ENCODE measurements around the gene HS3ST3A1.

The HS3ST3A1 gene

GRCh38 chr17:13601776-13602551 lies at the start of gene HS3ST3A1:
TSS of gene HS3ST3A1 (minus strand) at chr17:13601929. CDS start at chr17:13601129, 800 bp downstream.
- no peak for DNase-seq

- no peak for DNase-seq
These were observed 48.5 kb upstream of the HS3ST3A1 start for GRCh38 chr17:13650096-13650675.

- no peak for DNase-seq
These were observed 45.9 kb upstream of the HS3ST3A1 start for GRCh38 chr17:13647543-13648021.

DNA sequence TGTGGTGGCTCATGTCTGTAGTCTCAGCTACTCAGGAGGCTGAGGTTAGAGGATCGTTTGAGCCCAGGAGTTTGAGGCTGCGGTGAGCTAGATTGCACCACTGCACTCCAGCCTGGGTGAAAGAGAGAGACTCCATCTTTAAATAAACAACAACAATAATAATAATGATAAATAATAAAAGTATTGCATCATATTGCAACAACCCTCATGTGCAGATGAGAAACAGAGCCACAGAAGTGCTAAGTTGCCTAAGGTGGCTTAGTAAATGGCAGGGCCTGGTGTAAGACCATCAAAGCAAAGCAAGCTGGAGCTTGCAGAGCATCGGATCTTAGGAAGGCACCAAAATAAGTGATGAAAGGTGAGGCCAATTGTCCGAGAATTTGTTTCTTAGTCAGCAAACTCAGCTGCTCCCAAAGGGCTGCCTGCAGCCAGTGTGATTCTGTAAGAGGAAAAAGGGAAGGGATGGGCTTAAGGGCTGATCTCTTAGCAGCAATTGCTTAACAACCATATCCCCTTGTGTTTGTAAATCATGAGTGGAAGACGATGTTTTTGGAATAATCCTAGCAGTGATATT lies 45.3 kb upstream of the HS3ST3A1 start:
- no peak for DNase-seq

DNA sequence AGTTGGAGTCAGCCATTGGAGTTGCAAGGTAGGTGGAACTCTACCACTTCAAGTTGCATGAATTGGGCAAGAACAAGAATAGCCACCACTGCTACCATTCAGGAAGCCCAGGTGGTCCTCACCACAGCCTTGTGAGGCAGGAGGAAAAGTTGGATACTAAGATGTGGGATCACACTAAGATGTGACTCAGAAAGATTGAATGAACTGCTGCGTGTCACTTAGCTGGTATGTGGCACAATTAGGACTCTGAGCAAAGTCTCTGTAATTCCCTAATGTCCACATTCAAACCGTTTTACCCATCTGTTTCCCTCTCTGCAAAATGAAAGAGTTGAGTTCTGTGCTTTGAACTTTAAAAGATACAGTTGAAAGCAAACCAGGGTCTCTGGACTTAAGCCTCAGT lies 44.7 kb upstream of the HS3ST3A1 start:
- DNase-seq: no peak

GRCh38 chr17:13643180-13643579 lies 41.5 kb upstream of the HS3ST3A1 start:
- no peak for DNase-seq

GRCh38 chr17:13642188-13642587 lies 40.5 kb upstream of the HS3ST3A1 start:
- DNase-seq: no peak

DNA sequence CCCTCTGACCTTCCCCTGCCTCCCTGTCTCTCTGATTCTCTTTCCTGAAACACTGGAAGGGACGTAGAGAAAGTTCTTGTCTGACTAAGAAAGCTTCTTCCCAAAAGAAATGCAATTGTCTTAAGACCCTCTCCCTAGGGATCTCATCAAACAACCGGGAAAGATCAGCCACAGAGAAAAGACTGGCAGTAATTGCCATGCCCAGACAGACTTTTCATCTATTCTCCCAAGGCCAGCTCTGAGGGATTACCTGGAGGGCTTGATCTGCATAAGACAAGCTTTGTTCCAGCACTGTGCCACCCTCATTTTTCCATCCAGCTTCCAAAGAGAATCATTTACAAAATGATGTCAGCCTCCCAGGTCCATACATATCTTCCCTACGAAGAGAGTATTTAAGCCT lies 38.8 kb upstream of the HS3ST3A1 start:
- DNase-seq: no peak

GRCh38 chr17:13638855-13639458 lies 37.2 kb upstream of the HS3ST3A1 start:
- no peak for DNase-seq

GRCh38 chr17:13636951-13637350 lies 35.2 kb upstream of the HS3ST3A1 start:
- DNase-seq: no peak

GRCh38 chr17:13635951-13636350 lies 34.2 kb upstream of the HS3ST3A1 start:
- DNase-seq: no peak

DNA sequence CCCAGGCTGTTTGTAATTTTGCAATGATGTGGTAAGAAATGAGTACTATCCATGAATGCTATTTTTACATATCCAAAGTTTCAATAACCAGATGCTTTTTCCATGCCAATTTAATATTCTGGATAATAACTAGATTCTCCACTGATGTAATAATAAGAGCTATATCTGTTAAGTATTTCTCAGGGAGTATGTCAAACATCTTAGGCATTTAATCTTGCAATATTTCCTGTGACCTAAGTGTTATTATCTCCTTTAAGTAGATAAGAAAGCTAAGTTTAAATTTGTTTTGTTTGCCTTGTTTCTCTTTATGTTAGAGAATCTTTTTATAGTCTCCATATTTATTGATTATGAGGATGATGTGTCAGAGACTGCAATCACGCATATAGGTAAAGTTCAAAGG lies 32.3 kb upstream of the HS3ST3A1 start:
- DNase-seq: no peak

DNA sequence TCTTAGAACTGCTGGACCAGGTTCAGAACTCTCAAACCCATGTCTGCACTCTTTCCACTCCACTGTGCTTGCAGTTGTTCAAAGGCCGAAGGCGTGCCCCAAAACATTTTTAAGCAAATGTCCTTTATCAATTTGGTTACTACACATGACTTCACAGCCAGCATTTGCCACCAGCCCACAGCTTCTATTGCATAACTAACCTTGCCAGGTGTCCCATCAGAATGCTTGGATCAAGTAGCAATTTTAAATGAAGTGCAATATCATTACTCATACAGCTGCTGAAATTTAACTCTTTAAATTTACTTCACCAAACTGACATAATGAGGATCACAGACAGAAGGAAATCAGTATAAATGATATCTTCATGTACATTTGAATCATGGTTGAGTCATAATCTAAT lies 29.8 kb upstream of the HS3ST3A1 start:
- no peak for DNase-seq

DNA sequence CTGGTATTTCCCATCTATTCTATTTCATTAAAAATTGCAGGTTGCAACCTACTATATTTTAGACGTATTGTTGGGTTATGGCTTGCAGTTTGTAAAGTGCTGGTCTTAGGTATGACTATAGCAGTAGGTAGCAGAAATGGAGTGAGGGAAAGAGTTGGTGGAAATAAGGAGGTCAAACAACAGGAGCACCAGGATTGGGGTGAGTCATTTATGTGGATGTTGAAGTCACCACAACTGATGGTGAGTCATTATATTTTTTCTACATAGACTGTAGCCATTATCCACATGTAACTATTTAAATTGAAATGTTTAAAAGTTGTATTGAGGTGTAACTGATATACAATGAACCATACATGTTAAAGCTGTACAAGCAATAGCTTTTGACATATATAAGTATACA lies 25.0 kb upstream of the HS3ST3A1 start:
- DNase-seq: no peak

DNA sequence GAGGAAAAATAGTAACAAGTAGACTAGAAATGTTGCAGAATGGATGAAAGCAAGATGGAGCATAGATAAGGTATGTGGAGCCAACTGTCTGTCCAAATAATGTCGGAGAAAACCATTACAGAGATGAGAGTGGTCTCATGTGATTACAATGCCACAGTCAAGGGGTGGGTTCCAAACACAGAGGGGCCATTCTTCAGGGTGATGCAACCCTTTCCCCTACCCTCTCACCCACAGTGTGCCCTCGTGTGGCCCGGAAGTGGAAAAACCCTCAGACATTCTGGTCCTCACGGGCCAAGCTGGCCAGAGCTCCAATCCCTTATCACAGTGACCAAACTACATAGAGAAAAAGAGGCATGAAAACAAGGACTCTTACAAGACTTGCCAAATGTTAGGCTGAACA lies 17.7 kb upstream of the HS3ST3A1 start:
- DNase-seq: no peak

- DNase-seq: no peak
These were observed 14.3 kb upstream of the HS3ST3A1 start for GRCh38 chr17:13616031-13616430.

GRCh38 chr17:13609941-13610340 lies 8.2 kb upstream of the HS3ST3A1 start:
- no peak for DNase-seq

- no peak for DNase-seq
These were observed 380 bp downstream of the HS3ST3A1 start for GRCh38 chr17:13601322-13601775.

GRCh38 chr17:13600475-13601321 lies 1.0 kb downstream of the HS3ST3A1 start:
- no peak for DNase-seq

DNA sequence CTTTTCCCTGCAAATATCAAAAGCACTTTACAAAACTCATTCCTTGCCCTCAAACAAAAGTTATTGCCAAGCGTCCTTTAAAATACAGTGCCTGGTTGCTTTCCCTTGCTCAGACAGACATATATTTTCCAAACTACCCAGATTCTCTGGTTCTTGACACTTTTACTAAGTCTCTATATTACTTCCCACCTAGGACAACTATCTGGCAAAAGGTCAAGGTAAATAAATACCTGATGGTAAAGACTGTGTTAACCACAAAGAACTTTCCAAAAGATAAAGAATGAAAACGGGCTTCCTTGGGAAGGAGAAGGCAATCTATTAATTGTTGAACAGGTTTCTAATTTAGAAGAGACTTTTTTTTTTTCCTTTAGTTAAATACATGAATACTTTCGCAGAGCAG lies 1.9 kb downstream of the HS3ST3A1 start:
- no peak for DNase-seq

- no peak for DNase-seq
These were observed 2.6 kb downstream of the HS3ST3A1 start for GRCh38 chr17:13599168-13599577.

DNA sequence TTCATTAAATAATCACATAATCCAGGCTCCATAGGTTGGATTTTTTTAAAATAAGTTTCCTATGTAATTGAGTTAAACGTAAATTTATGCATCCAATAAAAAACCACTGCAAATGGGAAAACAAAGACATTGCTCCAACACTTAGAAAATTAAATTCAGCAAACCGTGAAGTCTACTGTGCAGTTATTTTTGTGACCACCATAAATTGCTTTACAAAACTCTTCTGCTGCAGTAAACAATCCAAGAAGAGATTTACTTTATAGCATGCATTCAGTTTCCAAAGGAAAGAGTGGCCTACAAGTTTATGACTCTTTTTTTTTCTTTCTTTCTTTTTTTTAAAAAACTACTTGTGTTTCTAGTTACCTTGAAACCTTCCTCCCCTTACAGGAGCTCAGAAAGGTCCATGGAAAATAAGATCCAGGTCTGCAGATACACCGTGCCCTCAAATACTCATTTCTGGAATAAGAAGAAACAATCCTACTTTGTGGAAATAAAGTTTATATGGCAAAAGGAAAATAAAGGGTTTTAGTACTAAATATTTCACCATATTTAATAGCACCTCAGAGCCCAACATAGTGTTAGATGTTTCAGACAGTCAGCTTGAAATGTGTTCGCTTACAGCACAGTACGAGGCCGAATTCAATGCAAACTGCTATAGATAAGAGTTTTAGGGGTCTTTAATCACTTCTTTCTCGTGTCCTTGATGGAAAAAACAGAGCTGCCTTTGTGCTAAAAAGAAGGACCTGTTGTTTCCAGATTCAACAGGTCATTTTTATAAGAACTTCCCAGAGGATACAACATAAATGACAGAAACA lies 3.2 kb downstream of the HS3ST3A1 start:
- DNase-seq: no peak

All from activated effector memory CD4-positive, alpha-beta T cell treated with Interleukin-2 at 50 U/mL for 16 hours (primary cell).